Gastroesophageal sphincter (tissue), 4 donors: Measurements from ENCODE around the gene NISCH. TPM values are rescaled to one million over a fixed set of nuclear protein-coding genes. Genes with fewer than 3 reads are reported as not detected.

ENCODE experiments used
- ATAC-seq: fragments of 150-250 bp; one replicate; pipeline ENCODE4 v1.9.1; 2016; ENCODE audit warnings: mild to moderate bottlenecking, moderate library complexity
- H3K27ac ChIP-seq, 4 donors: fragments of 200-600 bp; sonication (generic) in 3 of 4; 1 replicate in 3 of 4; 2 replicates in 1 of 4; pipeline ENCODE4 v1.5.1; 2016 to 2019
- H3K27me3 ChIP-seq: fragments of 200-600 bp; sonication (generic); one replicate; pipeline ENCODE4 v1.5.1; 2019
- H3K36me3 ChIP-seq, 2 donors: fragments of 200-600 bp; sonication (generic); one replicate each; pipeline ENCODE4 v1.5.1; 2019; ENCODE audit warnings: control low read depth in 1 of 2
- H3K4me1 ChIP-seq, 3 donors: fragments of 200-600 bp; sonication (generic); 1 replicate in 2 of 3; 2 replicates in 1 of 3; pipeline ENCODE4 v1.5.1; 2016 to 2019; ENCODE audit warnings: control low read depth in 2 of 3
- H3K4me3 ChIP-seq, 2 donors: fragments of 200-600 bp; sonication (generic); one replicate each; pipeline ENCODE4 v1.5.1; 2019; ENCODE audit warnings: mild to moderate bottlenecking in 1 of 2, moderate library complexity in 1 of 2
- H3K9me3 ChIP-seq, 3 donors: fragments of 200-600 bp; sonication (generic); one replicate each; pipeline ENCODE4 v1.5.1; 2017 to 2019; ENCODE audit warnings: control low read depth in 2 of 3
- EP300 ChIP-seq: sonication (generic); formaldehyde crosslinking; IDR thresholded peaks from one replicate; pipeline ENCODE4 v1.6.1; 2017; ENCODE audit warnings: antibody characterized with exemption, mild to moderate bottlenecking
- POLR2A ChIP-seq, 2 donors: fragments of 450-650 bp; IDR thresholded peaks; one replicate each; pipeline ENCODE4 v1.6.1; 2017; ENCODE audit warnings: antibody characterized with exemption in 2 of 2, mild to moderate bottlenecking in 2 of 2, moderate library complexity in 1 of 2
- POLR2AphosphoS5 ChIP-seq: sonication (generic); formaldehyde crosslinking; IDR thresholded peaks from one replicate; pipeline ENCODE4 v1.6.1; 2017; ENCODE audit warnings: antibody characterized with exemption
- WGBS, 2 donors: methylation state at CpG; one replicate each; pipeline ENCODE4 v1.1.5; 2018; ENCODE audit warnings: low coverage in 1 of 2; 5-methylcytosine and 5-hydroxymethylcytosine counted together
- total RNA-seq, 4 donors: library from RNA; depleted of rRNA; stranded (reverse); fragments of >200 nt; gene quantifications; one replicate each; pipeline ENCODE4 v1.1.0, GENCODE V29; 2016
- TF ChIP-seq, protein P1 (sequence below), 4 experiments: fragments of 200-600 bp in 2 of 4; fragments of 450-650 bp in 2 of 4; sonication (generic) in 1 of 4; IDR thresholded peaks; one replicate each; pipeline ENCODE4 v1.5.1; 2017 to 2019; ENCODE audit warnings: antibody characterized with exemption in 4 of 4, mild to moderate bottlenecking in 2 of 4, moderate library complexity in 2 of 4

The NISCH gene
- total RNA-seq, 4 donors from 2014 or later: 56.7 to 95.9 (median 78.9) TPM

DNA sequence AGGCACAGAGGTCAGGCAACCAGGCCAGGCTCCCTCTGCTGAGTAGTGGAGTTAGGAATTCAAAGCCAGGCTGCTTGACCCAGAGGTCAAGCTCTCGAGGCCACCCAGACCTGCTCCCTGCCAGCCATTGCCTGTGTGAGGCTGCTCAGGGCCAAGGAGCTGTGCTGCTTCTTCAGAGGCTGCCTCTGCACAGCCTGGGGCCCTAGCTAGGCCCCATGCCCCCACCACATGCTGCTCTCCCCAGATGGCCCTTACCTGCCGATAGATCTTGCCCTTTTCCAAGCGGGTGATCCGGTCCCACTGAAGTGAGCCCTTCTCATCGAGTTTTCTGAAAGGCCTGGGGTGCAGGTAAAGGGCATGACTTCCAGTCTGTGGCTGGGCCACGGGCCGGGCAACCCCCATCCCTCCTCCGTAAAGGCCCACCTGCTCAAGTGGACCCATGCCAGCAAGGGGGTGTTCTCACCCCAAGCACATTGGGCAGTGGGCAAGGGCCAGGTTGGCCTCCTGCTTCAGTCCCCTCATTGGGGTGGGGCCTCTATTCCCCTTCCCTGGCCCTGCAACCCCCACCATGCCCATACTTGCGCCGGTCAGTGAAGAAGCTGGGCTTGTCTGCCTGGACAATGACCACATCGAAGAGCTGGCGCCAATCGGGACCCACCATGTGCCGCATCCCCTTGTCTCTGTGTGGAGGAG is 71.8 kb downstream of the NISCH start:
- no peak for TF ChIP-seq EP300
- TF ChIP-seq, protein P1, sequence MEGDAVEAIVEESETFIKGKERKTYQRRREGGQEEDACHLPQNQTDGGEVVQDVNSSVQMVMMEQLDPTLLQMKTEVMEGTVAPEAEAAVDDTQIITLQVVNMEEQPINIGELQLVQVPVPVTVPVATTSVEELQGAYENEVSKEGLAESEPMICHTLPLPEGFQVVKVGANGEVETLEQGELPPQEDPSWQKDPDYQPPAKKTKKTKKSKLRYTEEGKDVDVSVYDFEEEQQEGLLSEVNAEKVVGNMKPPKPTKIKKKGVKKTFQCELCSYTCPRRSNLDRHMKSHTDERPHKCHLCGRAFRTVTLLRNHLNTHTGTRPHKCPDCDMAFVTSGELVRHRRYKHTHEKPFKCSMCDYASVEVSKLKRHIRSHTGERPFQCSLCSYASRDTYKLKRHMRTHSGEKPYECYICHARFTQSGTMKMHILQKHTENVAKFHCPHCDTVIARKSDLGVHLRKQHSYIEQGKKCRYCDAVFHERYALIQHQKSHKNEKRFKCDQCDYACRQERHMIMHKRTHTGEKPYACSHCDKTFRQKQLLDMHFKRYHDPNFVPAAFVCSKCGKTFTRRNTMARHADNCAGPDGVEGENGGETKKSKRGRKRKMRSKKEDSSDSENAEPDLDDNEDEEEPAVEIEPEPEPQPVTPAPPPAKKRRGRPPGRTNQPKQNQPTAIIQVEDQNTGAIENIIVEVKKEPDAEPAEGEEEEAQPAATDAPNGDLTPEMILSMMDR (IDR thresholded peaks at IDR 0.05): no peak
- TF ChIP-seq POLR2A (IDR thresholded peaks at IDR 0.05): no peak
- TF ChIP-seq POLR2AphosphoS5: no peak
- H3K4me1 ChIP-seq: peaks cover 5 to 63% (median 31%) of the 10 kb centered on the region in 3 donors
- no peaks in the 10 kb centered on the region for H3K27me3 ChIP-seq
- ATAC-seq: no peak
- WGBS, 2 donors: 100% methylated on average over 1 of the region's 14 CpGs; no CpG with 5 or more reads in 1 of the 2 donors
- H3K9me3 ChIP-seq: no peaks in the 10 kb centered on the region
- peak overlapping the region in 2 of 4 donors; percentile 16 to 36 for H3K27ac ChIP-seq
- H3K36me3 ChIP-seq: peaks cover 0 to 57% of the 10 kb centered on the region in 2 donors
- H3K4me3 ChIP-seq: no peak overlapping the region

DNA sequence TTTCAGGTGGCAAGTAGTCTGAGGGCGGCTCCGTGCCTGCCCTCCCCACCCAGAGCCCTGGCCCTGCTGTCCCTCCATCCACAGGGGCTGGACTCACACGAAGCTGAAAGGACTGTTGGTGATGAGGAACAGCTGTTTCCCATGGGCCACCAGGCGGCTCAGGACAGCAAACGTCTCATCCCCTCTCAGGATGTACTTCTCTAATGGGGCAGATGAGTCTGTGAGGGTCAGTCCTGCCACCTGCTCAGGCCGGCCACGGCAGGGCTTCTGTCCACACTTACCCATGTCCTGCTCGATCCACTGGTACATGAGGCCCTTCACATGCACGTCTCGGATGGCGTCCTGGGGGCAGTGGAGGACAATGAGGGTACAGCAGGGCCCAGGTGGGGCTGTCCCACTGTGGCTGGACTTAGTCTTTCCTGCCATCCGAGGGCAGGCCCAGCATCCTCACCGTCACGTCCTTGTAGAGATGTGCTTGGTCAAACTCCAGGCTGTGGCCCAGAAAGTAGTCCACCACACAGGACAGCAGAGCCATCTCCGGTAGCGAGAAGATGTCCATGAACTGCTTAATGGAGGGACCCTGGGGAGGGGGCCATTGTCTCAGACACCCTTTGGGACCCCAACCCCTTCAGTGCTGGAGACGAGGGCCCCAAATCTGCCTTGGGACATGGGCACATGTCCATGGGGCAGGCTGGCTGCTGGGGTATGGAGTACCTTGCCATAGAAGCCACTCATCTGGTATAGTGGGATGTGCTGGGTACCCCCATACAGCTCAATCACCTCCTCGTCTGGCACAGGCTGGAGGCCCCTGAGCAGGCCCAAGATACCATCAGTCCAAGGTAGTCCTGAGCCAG is 72.6 kb downstream of the NISCH start:
- ATAC-seq: no peak
- TF ChIP-seq, protein P1 (IDR thresholded peaks at IDR 0.05): no peak
- TF ChIP-seq POLR2AphosphoS5 (no peak), EP300 (no peak), POLR2A (IDR thresholded peaks at IDR 0.05) (no peak)
- no peaks in the 10 kb centered on the region for H3K27me3 ChIP-seq
- no peak overlapping the region for H3K4me3 ChIP-seq
- peaks cover 5 to 70% (median 37%) of the 10 kb centered on the region in 3 donors for H3K4me1 ChIP-seq
- no peaks in the 10 kb centered on the region for H3K9me3 ChIP-seq
- whole genome bisulfite sequencing, 2 donors: 40% methylated on average over 1 of the region's 18 CpGs; no CpG with 5 or more reads in 1 of the 2 donors
- H3K36me3 ChIP-seq: peaks cover 0 to 53% of the 10 kb centered on the region in 2 donors
- H3K27ac ChIP-seq: peak overlapping the region in 1 of 4 donors; percentile 81

DNA sequence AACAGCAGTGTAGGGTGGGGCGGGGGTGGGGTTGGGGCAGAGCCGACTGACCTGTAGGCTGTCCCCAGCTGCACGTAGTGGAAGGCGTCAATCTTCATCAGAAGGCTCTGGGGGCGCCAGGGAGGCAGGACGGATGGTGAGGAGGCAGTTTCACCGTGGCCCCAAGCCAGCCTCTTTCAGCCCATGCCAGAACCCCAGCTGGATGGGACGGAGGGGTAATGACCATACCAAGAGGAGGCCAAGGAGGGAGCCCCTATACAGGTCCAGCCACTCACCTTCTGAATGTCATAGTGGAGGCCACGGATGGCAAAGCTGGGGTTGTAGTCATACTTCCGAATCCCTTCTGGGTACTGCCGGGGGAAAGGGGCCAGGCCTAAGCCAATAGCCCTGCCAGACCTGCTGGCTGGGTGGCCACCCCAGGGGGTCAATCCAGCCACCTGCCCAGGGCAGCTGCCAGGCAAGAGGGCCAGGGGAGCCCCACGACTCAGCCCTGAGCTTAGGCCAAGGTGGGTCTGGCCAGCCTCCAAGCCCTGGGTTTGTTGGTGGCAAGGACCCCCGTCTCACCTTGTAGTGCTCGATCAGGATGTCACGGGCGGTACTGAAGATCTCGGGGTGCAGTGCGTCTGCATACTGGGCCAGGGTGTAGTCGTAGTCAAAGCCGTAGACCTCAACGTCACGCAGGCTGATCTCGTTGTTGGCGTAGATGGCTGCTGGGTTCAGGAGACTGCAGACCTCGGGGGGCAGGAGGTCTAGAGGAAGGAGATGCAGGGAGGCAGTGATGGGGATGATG is 73.4 kb downstream of the NISCH start:
- Histone ChIP-seq H3K4me1 (peaks cover 5 to 75% (median 37%) of the 10 kb centered on the region in 3 donors), H3K9me3 (no peaks in the 10 kb centered on the region), H3K27ac (peak overlapping the region in 1 of 4 donors; percentile 81), H3K36me3 (peaks cover 0 to 45% of the 10 kb centered on the region in 2 donors), H3K4me3 (no peak overlapping the region), H3K27me3 (no peaks in the 10 kb centered on the region)
- ATAC-seq: no peak
- TF ChIP-seq EP300 (no peak), POLR2AphosphoS5 (no peak), POLR2A (IDR thresholded peaks at IDR 0.05) (no peak)
- TF ChIP-seq, protein P1 (IDR thresholded peaks at IDR 0.05): no peak
- 93% methylated on average over 3 to 13 of the region's 25 CpGs for WGBS, 2 donors

DNA sequence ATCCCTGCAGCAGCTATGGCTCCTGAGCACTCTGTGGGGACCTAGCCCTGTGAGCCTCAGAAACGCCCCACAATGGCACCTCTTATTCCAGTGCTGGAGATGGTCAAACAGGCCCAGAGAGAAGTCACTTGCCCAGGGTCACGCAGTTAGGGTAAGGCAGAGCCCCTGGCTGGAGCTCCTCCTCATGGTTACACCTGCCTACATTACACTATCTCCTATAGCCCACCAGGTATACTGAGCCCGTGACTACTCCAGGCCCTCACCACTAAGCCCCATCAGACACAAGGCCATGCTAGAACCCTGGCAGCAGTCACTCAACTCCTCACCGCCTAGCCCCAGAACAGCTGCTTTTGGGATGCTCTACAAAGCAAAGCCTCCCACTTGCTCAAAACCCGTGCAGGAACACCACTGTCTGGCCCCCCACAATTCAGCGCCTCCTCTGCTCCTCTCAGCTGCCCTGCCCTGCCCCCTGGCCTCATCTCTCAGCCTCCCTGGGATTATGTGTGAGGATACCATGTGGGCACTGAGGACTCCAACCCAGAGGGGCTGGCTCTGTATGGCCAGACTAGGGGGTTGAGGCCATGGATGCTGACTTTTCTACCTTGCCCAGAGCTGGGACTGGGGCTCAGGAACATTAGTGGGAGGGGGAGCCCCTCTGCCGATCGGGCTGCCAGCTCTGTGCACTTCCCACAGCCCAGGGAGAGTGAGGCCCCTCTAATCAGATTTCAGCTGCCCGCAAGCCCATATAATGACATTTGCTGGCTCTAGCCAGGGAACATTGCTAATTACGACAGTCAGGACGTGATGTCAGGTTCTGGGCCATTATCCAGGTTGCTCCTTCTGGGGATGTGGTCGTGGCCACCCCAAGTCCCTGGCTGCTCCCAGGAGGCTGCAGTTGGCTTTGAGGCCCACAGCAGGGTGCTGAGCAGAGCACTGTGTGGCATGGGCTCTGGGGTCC is 74.3 kb downstream of the NISCH start:
- H3K4me3 ChIP-seq: no peak overlapping the region
- no peaks in the 10 kb centered on the region for H3K9me3 ChIP-seq
- H3K27me3 ChIP-seq: no peaks in the 10 kb centered on the region
- peaks cover 0 to 36% of the 10 kb centered on the region in 2 donors for H3K36me3 ChIP-seq
- TF ChIP-seq, protein P1 (IDR thresholded peaks at IDR 0.05): no peak
- TF ChIP-seq POLR2AphosphoS5: peak; percentile 58
- peaks cover 5 to 80% (median 40%) of the 10 kb centered on the region in 3 donors for H3K4me1 ChIP-seq
- WGBS, 2 donors: 7 to 71% methylated on average over 3 of the region's 12 CpGs
- H3K27ac ChIP-seq: peak overlapping the region; percentile 26 to 95 (median 80)
- ATAC-seq: peak; percentile 28
